GM12865 (cell line): ENCODE data around the gene SEL1L.
A peak's percentile ranks its signal among the peaks of the same experiment; 100 is the strongest.
"Not testable (repeated sequence)": the region's sequence is repeated elsewhere in the genome, so short reads cannot be mapped to it uniquely, and the experiment has no call there.

ENCODE experiments used
- DNase-seq: peaks from one replicate; pipeline ENCODE4 v3.0.0; 2010; ENCODE audit warnings: low read depth
- H3K4me3 ChIP-seq: 2 replicates; pipeline ENCODE4 v1.5.1; 2011; ENCODE audit warnings: mild to moderate bottlenecking, low read depth, low read length, control low read depth
- TF ChIP-seq, protein P1 (sequence below): IDR thresholded peaks from 2 replicates; pipeline ENCODE4 v1.5.1; 2011; ENCODE audit warnings: low read length, control low read depth, low read depth, inconsistent platforms; ENCODE audit not compliant: insufficient read depth; ENCODE audit errors: missing control alignments

The SEL1L gene

DNA sequence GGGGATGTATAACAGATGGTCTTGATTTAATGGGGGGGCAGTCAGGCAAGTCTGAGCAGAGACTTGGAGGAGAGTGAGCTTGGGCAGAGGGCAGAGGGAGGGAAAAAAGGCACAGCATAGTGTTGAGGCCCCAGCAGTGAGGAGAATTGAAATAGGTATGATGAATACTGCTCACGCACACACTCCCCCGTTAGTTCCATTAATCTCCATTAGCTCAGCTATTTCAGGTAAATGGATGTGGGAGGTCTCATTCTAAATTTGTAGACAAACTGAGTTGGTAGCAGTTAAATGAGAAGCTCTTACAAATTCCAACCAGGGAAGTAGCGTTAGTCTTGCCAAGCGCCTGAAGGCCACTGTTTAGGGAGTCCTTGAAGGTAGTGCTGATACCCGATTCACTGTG lies 66.8 kb downstream of the SEL1L start:
- no peak overlapping the region for H3K4me3 ChIP-seq
- TF ChIP-seq, protein P1, sequence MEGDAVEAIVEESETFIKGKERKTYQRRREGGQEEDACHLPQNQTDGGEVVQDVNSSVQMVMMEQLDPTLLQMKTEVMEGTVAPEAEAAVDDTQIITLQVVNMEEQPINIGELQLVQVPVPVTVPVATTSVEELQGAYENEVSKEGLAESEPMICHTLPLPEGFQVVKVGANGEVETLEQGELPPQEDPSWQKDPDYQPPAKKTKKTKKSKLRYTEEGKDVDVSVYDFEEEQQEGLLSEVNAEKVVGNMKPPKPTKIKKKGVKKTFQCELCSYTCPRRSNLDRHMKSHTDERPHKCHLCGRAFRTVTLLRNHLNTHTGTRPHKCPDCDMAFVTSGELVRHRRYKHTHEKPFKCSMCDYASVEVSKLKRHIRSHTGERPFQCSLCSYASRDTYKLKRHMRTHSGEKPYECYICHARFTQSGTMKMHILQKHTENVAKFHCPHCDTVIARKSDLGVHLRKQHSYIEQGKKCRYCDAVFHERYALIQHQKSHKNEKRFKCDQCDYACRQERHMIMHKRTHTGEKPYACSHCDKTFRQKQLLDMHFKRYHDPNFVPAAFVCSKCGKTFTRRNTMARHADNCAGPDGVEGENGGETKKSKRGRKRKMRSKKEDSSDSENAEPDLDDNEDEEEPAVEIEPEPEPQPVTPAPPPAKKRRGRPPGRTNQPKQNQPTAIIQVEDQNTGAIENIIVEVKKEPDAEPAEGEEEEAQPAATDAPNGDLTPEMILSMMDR = no peak
- no peak for DNase-seq

DNA sequence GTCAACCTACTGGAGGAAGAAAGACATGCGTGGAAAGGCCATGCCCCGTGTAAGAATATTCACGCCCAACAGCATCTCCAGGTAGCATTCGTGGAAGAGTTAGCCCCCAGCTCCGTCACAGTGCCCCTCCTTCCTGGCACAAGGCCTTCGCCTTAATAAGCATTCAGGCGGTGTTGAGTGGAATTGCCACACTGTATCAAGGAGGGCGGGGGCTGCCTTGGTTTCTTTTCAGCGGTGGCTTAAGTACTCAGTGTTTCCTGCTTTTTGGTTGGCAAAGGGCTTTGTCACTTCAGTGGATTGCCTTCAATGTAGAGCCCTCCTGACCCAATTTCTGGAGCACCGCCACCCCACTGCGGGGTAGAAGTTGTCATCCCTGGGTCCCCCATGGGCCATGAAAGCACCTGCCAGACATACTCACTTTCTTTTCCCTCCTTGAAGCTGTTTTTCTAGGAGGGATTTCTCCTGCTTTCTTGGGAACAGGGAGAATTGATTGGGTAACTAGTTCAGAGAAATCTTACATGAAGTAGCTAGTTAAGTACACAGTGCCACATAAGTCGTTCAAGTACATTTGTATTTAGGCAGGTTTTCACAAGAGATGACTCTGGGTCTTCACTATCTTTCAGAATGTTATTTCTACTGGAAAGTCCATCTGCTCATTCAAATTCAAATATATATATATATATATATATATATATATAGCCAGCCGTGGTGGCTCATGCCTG lies 68.0 kb downstream of the SEL1L start:
- no peak for DNase-seq
- no peak overlapping the region for H3K4me3 ChIP-seq
- TF ChIP-seq, protein P1 = no peak

DNA sequence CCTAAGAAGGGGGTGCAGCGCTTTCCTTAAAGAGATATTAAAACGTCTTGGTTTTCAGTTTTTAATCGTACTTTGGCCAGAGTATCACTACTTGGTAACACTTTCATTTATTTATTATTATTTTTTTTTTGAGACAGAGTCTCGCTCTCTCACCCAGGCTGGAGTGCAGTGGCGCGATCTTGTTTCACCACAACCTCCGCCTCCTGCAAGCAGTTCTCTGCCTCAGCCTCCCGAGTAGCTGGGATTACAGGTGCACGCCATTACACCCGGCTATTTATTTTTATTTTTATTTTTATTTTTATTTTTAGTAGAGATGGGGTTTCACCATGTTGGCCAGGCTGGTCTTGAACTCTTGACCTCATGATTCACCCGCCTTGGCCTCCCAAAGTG lies 68.7 kb downstream of the SEL1L start:
- peak overlapping the region; percentile 77 for H3K4me3 ChIP-seq
- DNase-seq = not testable (repeated sequence)

DNA sequence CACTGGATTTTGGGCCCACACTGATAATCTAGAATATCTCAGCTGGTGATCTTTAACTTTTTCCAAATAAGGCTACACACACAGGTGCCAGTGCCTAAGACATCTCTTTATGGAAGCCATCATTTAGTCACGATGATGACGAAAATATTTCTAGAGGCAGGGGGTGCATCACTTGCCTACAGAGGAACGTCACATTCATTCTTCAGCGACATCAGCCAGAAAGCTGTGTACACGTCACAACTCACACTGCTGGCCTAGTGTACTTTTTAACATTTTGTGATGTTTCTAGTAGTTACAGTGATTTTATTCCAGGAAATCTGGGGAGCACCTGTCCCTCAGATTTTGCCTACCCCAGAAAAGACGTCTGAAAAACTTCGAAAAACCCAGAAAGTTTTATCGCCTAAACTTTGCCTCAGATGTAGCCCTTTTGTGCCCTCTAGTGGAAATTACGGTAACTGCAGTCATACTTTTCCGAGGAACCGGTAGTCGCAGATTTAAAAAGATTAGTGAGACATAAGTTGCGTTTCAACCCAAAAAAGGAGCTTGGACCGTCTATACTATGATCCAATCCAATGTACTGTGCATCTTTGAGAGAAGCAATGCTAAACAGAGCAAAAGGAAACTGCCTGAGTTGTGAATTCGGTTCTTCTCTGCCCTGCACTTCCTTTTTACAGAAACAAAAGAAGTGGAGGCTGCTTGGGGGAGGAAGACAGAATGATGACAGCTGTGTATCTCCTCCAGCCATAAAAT lies 69.2 kb downstream of the SEL1L start:
- DNase-seq = peak; percentile 78
- TF ChIP-seq, protein P1 = peak; percentile 80
- peak overlapping the region; percentile 77 for H3K4me3 ChIP-seq

DNA sequence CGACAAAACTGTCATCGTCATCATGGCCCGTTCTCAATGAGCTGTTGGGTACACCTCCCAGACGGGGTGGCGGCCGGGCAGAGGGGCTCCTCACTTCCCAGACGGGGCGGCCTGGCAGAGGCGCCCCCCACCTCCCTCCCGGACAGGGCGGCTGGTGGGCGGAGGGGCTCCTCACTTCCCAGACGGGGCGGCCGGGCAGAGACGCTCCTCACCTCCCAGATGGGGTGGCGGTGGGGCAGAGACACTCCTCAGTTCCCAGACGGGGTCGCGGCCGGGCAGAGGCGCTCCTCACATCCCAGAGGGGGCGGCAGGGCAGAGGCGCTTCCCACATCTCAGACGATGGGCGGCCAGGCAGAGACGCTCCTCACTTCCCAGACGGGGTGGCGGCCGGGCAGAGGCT lies 71.3 kb downstream of the SEL1L start:
- not testable (repeated sequence) for H3K4me3 ChIP-seq, DNase-seq

DNA sequence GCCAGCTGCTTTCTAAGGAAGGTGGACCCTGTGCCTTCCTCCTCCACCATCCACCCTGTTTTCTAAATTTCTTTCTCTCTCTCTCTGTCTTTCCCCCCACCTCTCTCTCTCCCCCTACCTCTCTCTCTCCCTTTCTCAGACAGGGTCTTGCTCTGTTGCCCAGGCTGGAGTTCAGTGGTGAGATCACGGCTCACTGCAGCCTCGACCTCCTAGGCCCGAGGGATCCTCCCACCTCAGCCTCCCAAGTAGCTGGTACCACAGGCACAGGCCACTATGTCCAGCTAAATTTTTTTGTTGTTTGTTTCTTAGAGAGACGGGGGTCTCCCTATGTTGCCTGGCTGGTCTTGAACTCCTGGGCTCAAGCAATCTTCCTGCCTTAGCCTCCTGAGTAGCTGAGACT lies 73.7 kb downstream of the SEL1L start:
- no peak for DNase-seq
- H3K4me3 ChIP-seq = no peak overlapping the region
- TF ChIP-seq, protein P1 = no peak

DNA sequence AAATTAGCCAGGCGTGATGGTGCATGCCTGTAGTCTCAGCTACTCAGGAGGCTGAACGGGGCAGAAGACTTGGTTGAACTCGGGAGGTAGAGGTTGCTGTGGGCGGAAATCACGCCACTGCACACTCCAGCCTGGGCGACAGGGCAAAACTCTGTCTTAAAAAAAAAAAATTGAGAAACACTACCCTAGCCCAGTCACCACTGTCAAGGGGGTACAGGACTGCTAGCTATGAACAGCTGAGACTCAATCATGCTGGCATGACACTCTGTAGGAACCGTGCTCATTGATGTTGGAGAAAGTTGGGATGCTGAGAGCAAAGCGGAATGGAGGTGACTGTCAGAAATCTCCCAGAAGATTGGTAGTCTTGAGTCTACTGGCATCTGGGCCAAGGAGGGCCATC lies 75.3 kb downstream of the SEL1L start:
- TF ChIP-seq, protein P1 = no peak
- DNase-seq = no peak
- no peak overlapping the region for H3K4me3 ChIP-seq

DNA sequence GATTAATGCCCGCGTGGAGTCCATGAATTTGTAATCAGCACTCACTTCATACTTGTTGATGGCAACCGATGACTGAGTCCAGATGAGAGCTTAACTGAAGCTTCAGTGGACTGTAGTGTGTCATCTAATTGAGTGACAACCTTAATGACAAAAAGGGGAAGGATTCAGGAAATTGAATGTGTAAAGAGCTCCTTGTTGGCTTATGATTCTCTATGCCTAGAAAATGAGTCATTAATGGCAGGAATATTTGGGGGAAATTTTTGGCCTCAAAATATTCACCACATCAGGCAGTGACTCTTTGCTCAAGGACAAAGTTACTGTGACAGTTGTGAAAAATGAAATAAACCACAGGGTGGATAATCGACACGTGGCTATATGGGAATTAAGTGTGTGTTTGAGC lies 78.3 kb downstream of the SEL1L start:
- DNase-seq = no peak
- TF ChIP-seq, protein P1 = no peak

More for the DNA sequence above, 78.3 kb downstream of the SEL1L start:
- no peak overlapping the region for H3K4me3 ChIP-seq
